Measurements from ENCODE around the gene LY9.
A peak's percentile ranks its signal among the peaks of the same experiment; 100 is the strongest.

The LY9 gene, protein sequence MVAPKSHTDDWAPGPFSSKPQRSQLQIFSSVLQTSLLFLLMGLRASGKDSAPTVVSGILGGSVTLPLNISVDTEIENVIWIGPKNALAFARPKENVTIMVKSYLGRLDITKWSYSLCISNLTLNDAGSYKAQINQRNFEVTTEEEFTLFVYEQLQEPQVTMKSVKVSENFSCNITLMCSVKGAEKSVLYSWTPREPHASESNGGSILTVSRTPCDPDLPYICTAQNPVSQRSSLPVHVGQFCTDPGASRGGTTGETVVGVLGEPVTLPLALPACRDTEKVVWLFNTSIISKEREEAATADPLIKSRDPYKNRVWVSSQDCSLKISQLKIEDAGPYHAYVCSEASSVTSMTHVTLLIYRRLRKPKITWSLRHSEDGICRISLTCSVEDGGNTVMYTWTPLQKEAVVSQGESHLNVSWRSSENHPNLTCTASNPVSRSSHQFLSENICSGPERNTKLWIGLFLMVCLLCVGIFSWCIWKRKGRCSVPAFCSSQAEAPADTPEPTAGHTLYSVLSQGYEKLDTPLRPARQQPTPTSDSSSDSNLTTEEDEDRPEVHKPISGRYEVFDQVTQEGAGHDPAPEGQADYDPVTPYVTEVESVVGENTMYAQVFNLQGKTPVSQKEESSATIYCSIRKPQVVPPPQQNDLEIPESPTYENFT

GRCh38 chr1:160795951-160796383 lies at the start of gene LY9:
Gene LY9, plus strand, starts transcription at chr1:160796174. Its CDS starts 14 bp downstream, at chr1:160796188.
- DNase-seq (ENCODE audit: low spot score), result peak; percentile 93

- DNase-seq (ENCODE audit: low spot score), result no peak
Observed at GRCh38 chr1:160746836-160747500, 49.0 kb upstream of the LY9 start.

GRCh38 chr1:160747717-160748116 lies 48.3 kb upstream of the LY9 start:
- no peak for DNase-seq (ENCODE audit: low spot score)

GRCh38 chr1:160748181-160748877 lies 47.6 kb upstream of the LY9 start:
- DNase-seq (ENCODE audit: low spot score), result no peak

GRCh38 chr1:160748878-160749269 lies 47.1 kb upstream of the LY9 start:
- DNase-seq (ENCODE audit: low spot score), result no peak

- no peak for DNase-seq (ENCODE audit: low spot score)
Observed at GRCh38 chr1:160750608-160751007, 45.4 kb upstream of the LY9 start.

DNA sequence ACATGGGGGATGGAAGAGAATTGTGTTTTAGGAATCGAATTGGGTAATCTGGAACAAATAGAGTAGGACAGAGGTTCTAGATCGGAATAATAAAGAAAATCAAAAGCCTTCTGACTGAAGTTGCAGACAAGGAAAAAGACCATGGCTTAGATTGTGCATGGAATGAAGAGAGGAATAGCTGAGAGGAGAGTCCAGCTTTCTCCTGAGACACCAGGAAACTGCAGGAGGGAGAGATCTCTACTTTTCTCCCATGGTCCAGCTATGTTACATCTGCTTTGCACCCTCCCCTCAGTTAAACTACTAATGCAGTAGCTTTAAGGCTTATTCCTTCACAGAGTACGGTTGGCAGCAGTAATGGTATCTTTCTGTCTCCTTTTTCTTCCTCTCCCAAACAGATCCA lies 43.6 kb upstream of the LY9 start:
- DNase-seq (ENCODE audit: low spot score), result no peak

DNA sequence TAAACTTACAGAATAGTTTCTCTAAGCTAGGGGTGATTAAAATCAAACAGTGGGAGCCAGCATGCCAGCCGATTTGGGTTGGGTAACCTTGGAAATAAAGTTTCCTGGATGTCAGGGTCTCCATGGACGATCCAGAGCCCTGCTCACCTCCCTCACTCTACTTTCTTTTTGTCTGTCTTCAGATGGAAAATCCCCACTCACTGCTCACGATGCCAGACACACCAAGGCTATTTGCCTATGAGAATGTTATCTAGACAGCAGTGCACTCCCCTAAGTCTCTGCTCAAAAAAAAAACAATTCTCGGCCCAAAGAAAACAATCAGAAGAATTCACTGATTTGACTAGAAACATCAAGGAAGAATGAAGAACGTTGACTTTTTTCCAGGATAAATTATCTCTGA lies 43.0 kb upstream of the LY9 start:
- DNase-seq (ENCODE audit: low spot score), result no peak

DNA sequence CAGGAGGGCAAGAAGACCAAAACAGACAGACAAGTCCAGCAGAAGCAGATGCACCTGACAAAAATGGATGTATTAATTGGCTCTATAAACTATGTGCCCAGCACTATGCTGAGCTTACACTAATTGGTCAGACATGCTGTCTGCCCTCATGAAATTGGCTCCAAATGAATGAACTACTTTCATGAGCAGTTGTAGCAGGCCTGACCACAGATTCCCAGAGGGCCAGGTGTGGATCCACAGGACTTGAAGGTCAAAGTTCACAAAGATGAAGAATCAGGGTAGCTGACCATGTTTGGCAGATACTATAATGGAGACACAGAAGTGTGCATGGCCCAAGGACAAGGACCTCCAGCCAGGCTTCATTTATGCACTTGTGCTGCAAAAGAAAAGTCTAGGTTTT lies 42.4 kb upstream of the LY9 start:
- no peak for DNase-seq (ENCODE audit: low spot score)

- no peak for DNase-seq (ENCODE audit: low spot score)
Observed at GRCh38 chr1:160755461-160755860, 40.5 kb upstream of the LY9 start.

DNA sequence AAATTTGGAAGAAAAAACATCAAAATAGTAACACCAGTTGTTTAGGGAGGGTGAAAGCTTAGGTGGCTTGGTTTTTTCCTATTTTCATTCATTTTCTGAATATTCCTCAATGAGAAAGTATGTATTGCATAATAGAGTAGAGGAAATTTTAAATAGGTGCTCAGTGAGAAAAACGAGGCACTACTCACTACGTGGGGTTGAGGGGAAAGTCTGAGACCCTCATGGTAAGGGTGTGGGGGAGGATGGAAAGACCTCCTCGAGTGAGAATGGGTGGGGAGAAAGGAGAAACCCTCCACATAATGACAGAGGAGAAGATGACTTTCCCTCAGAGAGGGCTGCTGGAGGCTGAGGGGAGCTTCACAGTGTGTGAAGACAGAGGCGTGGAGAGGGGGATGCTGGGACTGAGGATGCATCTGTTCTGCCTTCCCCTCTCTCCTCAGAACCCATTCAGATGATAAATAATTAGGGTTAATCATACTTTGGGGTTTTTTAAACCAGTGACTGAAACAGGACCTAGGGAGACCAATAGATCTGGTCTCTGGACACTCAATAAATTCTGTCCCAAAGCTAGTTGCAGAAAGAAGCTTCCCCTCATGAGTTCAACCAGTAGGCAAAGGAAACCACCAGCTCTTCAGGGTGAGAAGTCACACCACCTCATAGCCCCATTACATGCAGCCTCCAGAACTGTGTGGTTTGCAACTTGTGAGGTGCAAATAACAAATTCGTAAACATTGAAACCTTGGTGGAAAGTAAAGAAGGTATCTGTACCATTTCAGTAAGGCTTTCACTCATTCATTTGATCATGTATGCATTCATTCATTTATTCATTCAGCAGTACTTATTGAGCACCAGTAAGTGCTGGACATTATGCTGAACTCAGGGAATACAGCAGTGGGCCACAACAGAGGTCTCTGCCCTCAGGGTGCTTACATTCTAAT lies 39.8 kb upstream of the LY9 start:
- DNase-seq (ENCODE audit: low spot score), result peak; percentile 59

DNA sequence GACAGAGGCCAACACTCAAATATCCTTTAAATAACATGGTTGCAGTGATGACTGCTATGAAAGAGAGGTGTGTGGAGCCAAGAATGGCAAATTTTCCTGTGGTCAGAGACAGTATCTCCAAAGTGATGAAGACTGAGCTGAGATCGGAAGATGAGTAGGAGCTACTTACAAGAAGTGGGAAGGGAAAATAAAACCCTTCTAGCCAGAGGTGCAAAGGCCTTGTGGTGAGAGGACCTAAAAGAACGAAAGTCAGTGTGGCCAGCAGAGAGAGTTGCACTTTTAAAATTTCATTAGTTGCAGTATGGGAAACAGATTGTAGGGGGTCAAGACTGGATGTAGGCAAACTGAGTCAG lies 39.1 kb upstream of the LY9 start:
- no peak for DNase-seq (ENCODE audit: low spot score)

DNA sequence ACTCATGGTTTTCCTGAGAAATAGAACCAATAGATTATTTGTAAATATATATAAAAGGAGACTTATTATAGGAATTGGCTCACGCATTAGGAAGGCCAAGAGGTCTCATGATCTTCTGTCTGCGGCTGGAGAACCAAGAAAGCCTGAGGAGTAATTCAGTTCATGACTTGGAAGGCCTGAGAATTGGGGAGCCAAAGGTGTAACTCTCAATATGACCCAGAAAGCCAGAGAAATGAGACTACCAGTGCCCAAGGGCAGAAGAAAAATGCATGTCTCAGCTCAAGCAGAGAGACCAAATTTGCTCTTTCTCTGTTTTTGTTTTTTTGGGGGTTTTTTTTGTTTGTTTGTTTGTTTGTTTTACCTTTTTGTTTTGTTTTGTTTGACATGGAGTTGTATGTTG lies 37.5 kb upstream of the LY9 start:
- no peak for DNase-seq (ENCODE audit: low spot score)

GRCh38 chr1:160759740-160760139 lies 36.2 kb upstream of the LY9 start:
- no peak for DNase-seq (ENCODE audit: low spot score)

DNA sequence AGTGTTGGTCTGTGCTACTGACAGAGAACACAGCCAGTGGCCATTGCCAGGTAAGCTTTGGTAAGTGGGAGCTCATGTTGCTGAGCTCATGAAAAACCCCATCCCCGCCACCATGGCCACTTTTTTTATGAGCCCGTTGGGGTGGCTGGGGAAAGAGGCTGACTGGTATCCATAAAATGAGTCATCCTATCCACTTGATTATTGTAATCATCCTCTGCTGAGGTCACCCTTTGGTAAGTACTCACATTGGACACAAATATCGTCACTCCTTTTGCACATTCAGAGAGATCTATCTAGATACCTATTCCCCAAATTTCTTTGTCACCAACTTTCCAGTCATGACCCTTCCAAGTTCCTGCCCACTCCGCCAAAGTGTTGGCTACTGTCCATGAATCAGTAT lies 34.9 kb upstream of the LY9 start:
- no peak for DNase-seq (ENCODE audit: low spot score)

DNA sequence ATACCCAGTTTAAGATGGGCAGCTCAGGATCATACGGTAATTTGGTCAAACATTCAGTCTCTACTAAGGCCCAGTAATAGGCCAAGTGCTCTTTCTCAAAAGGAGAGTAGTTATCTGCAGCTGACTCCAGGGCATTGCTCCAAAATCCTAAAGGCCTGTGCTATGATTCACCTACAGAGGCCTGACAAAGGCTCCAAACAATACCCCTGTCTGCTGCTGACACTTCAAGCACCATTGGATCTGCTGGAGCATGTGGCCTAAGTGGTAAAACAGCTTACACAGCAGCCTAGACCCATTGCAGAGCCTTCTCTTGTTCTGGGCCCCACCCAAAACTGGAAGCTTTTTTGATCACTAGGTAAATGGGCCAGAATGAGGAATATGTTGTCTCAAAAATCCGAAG lies 34.1 kb upstream of the LY9 start:
- no peak for DNase-seq (ENCODE audit: low spot score)

DNA sequence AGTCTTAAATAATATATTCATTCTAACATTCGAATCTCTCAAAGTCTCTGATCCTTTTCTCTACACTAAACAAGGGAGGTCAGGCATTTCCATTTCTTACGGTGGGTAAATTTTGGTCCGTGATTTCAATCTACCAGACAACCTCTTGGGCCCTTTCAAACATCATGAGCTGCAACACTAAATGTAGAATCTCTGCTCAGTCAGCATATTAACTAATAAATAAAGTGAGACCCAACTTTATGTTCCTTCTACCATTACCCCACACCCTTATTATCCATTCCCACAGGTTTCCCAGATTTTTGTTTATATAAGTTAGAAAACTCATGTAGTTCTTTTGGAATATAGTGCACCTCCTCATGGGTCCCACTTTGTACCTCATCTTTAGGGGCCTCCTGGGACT lies 32.0 kb upstream of the LY9 start:
- no peak for DNase-seq (ENCODE audit: low spot score)

DNA sequence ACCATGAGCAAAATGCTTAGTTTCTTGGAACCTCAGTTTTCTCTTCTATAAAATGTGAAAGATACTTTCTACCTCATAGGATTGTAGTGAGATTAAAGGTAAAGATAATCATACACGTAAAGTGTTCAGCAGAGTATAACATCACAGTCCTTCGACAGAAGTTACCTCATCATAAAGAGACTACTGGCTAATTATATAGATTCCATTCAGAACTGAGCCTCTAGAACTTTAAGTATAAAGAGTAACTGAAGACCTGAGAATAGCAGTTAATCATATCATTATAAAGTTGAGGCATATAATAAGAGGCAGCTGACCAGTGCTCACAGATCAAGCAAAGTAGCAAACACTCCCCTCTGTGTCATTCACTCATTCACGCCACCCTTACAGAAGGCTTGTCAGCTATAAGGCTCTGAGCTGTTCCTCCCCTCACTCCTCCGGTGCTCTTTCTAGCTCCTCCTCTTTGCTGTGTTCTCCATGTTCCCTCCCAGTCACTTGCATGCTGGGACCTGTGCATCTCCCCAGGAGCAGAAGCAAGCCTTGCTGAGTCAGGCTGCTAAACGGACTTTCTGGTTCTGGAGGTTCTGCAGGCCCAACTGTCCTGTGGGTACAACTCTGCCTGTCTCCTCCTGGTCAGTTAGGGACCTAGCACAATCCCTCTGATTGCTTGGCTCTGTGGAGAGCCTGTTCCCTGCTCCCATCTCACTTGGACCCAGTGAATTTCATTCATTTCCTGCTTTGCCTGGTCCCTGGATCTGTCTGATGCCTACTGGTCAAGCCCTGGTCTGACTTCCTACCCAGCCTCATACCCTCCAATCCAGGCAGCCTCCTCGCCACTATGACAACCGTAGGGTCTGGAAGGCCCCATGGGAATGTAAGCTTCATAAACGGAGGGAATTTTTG lies 28.3 kb upstream of the LY9 start:
- DNase-seq (ENCODE audit: low spot score), result peak; percentile 35

- peak; percentile 91 for DNase-seq (ENCODE audit: low spot score)
Observed at GRCh38 chr1:160768295-160768657, 27.7 kb upstream of the LY9 start.

- no peak for DNase-seq (ENCODE audit: low spot score)
Observed at GRCh38 chr1:160772331-160772730, 23.6 kb upstream of the LY9 start.

DNA sequence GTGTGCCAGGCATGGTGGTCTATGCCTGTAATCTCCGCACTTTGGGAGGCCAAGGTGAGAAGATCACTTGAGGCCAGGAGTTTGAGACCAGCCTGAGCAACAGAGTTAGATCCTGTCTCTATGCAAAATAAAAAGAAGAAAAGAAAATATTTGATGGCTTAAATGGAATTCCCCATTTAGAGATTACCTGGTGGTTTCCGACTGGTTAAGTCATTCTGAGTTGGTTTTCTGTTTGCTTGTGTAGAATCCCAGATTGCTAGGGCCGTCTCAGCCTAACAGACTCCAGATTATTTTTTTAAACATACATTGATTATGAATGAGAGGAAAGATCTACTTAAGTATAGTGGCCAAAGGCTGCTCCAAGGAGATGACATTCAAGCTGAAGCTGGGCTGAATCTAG lies 22.9 kb upstream of the LY9 start:
- no peak for DNase-seq (ENCODE audit: low spot score)

Measured in CD4-positive, alpha-beta T cell treated with Interleukin-2 at 100 ng/mL for 4 hours (primary cell).